Measurements from ENCODE around the gene PLEKHA7. TPM values are rescaled to one million over a fixed set of nuclear protein-coding genes. Genes with fewer than 3 reads are reported as not detected.

The PLEKHA7 gene
- total and polyA plus RNA-seq, 2 of the 4 experiments (the other 2 are of a cell fraction): 0.12 TPM; not detected in 1

DNA sequence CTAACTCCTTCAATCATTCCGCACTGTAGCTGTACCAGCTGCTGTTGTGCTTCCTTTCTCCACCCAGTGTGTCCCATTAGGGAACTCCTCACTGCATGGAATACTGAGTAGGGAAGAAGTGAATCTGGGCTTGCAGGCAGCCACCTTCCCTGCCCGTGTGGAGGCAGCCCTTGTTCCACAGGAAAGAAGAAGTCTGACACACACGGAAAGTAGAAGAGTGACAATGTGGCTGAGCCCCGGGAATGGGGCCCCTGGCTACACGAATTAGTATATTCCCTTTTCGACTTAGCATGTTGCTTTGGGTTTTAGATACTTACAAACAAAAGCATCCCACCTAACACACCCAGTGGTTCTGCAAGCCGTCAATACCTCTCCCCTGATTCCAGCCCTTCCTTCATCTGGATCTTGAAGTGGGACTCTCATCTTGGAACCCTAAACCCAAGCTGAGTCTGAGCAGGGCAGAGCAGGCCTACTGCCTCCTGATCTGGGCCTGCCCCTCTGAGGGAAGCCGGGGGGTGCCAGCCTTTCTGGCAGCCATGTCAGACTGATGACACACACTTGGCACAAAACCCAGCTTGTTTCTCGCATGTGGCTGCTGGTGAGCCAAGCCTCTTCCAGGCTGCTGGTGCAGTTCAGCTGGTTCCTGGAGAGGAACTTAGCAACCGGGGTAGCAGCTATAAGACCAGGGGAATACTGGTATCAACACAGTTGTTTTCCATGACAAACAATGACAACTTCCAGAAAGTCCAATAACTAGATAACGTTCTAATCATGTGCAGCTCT, 204.1 kb downstream of the PLEKHA7 start:
- intact Hi-C loops (cut with micrococcal nuclease): no loop called here
- peaks cover 2% of the 10 kb centered on the region; the same call in 1 of the 2 replicates for H3K4me1 ChIP-seq (ENCODE audit: control insufficient read depth, insufficient read depth, low read length)
- H3K9me1 ChIP-seq (ENCODE audit: insufficient read depth, low read length): no peaks in the 10 kb centered on the region; the same call in 1 of the 2 replicates
- H4K20me1 ChIP-seq (ENCODE audit: insufficient read depth, low read length): no peaks in the 10 kb centered on the region
- no peak overlapping the region for H2AFZ ChIP-seq (replicated peaks; ENCODE audit: low read length, poor library complexity)
- in situ Hi-C loops (cut with MboI; ENCODE audit: low sequenced_read_pairs): no loop called here
- no peak overlapping the region for H3K18ac ChIP-seq (ENCODE audit: low read depth, low read length)
- no peak overlapping the region for H3K27ac ChIP-seq (ENCODE audit: insufficient read depth, low read length)
- no peak overlapping the region for H2AK9ac ChIP-seq (replicated peaks; ENCODE audit: low read depth, low read length, poor library complexity)
- dilution Hi-C loops (cut with HindIII; ENCODE audit: low sequenced_read_pairs, unreplicated experiment): no loop called here
- no peaks in the 10 kb centered on the region for H3K9me3 ChIP-seq (ENCODE audit: control insufficient read depth, insufficient read depth, low read length)
- H3K56ac ChIP-seq (ENCODE audit: extremely low read depth, insufficient read depth, low read length): no peak overlapping the region
- no TSS peak for BruUV-seq (replicated peaks)
- H3K23ac ChIP-seq (ENCODE audit: low read depth, low read length): no peak overlapping the region
- no peak overlapping the region for H3K9ac ChIP-seq (ENCODE audit: low read depth, low read length)
- no peak overlapping the region for H2AK5ac ChIP-seq (ENCODE audit: low read depth, low read length)
- H3K4ac ChIP-seq (ENCODE audit: low read depth, low read length): no peak overlapping the region
- TF ChIP-seq MAFK (IDR thresholded peaks at IDR 0.05; ENCODE audit: low read depth, low read length) (no peak), RAD21 (IDR thresholded peaks at IDR 0.05; ENCODE audit: low read length) (no peak), CHD1 (IDR thresholded peaks at IDR 0.05; ENCODE audit: low read depth, low read length) (no peak), CEBPB (IDR thresholded peaks at IDR 0.05; ENCODE audit: low read depth, low read length) (no peak), NFE2L2 (IDR thresholded peaks at IDR 0.05; ENCODE audit: low read depth, low read length) (no peak), RFX5 (IDR thresholded peaks at IDR 0.05; ENCODE audit: low read depth, low read length) (no peak)
- H3K27me3 ChIP-seq (ENCODE audit: control insufficient read depth, insufficient read depth, low read length): peaks cover 34% of the 10 kb centered on the region
- no peak overlapping the region for H3K4me3 ChIP-seq (ENCODE audit: insufficient read depth, low read depth, low read length)
- no peak overlapping the region for H4K91ac ChIP-seq (ENCODE audit: insufficient read depth, low read depth, low read length)
- no peak overlapping the region for H4K8ac ChIP-seq (ENCODE audit: low read depth in 2 of 2, low read length in 2 of 2)
- no peaks in the 10 kb centered on the region for H3K36me3 ChIP-seq (ENCODE audit: control insufficient read depth, insufficient read depth, low read length)
- peak; percentile 33 for DNase-seq
- H2BK15ac ChIP-seq (ENCODE audit: low read depth, low read length): no peak overlapping the region
- no peak overlapping the region for H2BK120ac ChIP-seq (ENCODE audit: low read depth, low read length)
- H2BK5ac ChIP-seq (ENCODE audit: low read depth, low read length, poor library complexity, severe bottlenecking): no peak overlapping the region
- no peaks in the 10 kb centered on the region for H3K79me1 ChIP-seq (ENCODE audit: low read depth in 1 of 2, low read length in 2 of 2)
- no peak overlapping the region for H2BK20ac ChIP-seq (ENCODE audit: low read depth, low read length)
- no peak for ATAC-seq (ENCODE audit: low read depth)
- ChIA-PET CTCF (interaction anchor here (1.5 kb wide), 1 partner anchor 10 kb away, joined by 7 read pairs; no protein-coding TSS in a partner anchor), POLR2A (ENCODE audit: unreplicated experiment) (no interaction called here)
- H3K14ac ChIP-seq (replicated peaks; ENCODE audit: low read depth, low read length): no peak overlapping the region
- H4K5ac ChIP-seq (ENCODE audit: low read depth, low read length): no peak overlapping the region
- H3K4me2 ChIP-seq (ENCODE audit: low read depth, low read length): no peak overlapping the region
- 35% methylated on average over 4 of the region's 11 CpGs; no CpG with 5 or more reads in 1 of the 2 experiments for WGBS, 2 experiments (ENCODE audit: extremely low coverage in 2 of 2, insufficient read length in 1 of 2)
